NCI-H510A (cell line): ENCODE measurements around the gene KLK14.

Experiments used
- DNase-seq: peaks from one replicate; lab custom pipeline; 2025; lab: John Stamatoyannopoulos, UW

Gene KLK14

DNA sequence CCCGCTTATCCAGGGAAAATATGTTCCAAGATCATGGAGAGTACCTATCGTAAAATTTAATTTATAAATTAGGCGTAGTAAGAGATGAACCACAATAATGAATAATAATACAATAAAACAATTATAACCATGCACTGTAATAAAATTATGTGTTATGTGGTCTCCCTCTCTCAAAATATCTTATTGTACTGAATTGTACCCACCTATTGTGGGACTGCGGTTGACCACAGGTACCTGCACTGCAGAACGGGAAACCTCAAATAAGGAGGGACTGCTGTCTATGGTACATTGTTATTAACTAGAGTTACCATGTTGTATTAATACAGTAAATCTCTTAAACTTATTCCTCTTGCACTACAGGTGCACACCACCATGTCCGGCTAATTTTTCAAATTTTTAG is 42.5 kb downstream of the KLK14 start:
- no peak for DNase-seq

DNA sequence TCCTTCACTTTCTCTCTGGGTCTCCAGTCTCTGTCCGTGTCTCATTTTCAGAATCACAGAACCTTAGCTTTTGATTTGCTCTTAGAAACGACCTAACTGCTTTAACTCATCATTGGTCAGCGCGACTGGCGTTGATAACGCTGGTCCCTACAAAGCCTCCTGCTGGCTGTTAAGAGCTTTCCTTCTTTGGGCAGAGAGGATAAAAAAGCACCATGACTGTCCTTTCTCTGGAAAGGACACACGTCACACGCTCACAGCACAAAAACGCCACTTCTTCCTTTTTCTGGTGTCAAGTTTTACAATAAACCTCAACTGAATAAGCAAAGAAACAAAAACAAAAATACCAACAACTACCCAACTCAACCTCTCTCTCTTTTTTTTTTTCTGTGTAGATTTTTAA is 46.2 kb downstream of the KLK14 start:
- DNase-seq, result no peak

DNA sequence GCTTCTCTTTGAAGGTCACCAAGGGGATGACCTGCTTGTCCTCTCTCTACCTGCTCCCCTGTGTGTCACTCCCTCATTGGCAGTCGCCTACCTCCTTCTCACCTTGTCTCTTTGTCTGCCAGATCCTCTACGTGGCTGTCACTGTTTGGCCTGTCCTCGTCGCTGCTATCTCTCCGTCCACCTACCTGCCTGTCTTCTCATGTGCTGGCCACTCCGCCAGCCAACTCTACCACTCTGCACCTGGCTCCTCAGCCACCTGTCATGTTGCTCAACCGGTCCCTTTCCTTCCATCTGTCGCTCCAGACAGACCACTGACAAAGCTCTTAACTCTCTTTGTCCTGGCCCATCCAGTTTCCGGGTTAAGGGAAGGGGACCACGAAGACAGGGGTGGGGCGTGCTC is 48.0 kb downstream of the KLK14 start, which contains the start of gene KLK12:
Gene KLK12, minus strand, starts transcription at position 299 of the 400 bp plus-strand sequence. CDS start 381 bp downstream, outside the sequence.
- DNase-seq, result peak; percentile 86

GRCh38 chr19:51031880-51032225 is 50.8 kb downstream of the KLK14 start:
- DNase-seq, result no peak

DNA sequence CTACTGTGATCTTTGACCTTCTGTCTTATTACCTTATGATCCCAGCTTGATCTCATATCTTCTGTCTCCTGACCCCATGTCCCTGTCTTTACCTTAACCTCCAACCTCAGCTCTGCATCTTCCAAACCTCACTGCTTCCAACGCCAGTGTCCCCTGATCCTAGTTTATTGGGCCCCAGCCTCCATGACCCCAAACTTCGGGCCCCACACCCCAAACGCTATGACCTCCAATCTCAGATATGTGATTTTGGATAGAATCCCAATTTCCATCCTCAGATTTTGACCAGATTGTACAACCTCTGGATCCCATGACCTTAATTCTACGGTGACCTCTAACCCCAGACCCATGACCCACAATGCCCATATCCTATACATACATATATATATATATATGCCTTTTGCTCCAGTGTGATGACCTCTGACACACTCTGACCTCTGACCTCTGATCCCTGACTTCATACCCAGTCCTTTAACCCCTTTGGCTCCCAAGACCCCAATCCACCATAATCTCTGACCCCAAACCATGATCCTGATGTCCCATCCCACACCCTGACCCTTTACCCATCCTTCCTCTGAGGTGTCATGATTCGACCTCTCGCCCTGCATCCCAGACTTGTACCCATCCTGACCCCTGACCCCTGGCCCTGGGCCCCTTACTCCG is 51.3 kb downstream of the KLK14 start:
- no peak for DNase-seq

DNA sequence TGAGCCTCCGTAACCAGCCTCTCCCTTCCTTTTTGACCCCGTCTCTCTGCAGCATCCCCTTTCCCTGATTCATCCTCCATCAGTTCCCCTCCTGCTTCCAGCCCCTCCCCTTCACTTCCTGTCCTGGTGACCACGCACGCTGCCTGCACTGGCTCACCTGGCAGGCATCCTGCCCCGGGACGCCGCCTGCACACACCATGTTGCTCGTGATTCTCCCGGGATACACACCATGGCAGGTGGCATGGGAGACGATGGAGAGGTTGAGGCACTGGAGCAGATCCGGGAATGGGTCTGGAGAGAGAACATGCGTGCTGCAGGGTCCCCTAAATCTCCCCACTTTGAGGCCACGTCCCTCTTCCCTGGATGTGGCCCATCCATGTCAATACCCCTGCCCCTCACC is 52.1 kb downstream of the KLK14 start:
- DNase-seq, result no peak

- no peak for DNase-seq
Measured at GRCh38 chr19:51029718-51030117, 53.0 kb downstream of the KLK14 start.
